Esophagus muscularis mucosa (tissue), 4 donors: ENCODE measurements around the gene NEMP2. TPM values are rescaled to one million over a fixed set of nuclear protein-coding genes. Genes with fewer than 3 reads are reported as not detected.

ENCODE experiments used
- DNase-seq: peaks from one replicate; pipeline ENCODE4 v3.0.0-alpha.2; 2017; ENCODE audit errors: extremely low spot score
- H3K27ac ChIP-seq, 4 donors: fragments of 200-600 bp; sonication (generic); replicated peaks in 1 of 4; 1 replicate in 3 of 4; 2 replicates in 1 of 4; pipeline ENCODE4 v1.5.1; 2016 to 2019; ENCODE audit warnings: mild to moderate bottlenecking in 1 of 4
- H3K27me3 ChIP-seq, 4 donors: fragments of 200-600 bp; sonication (generic); one replicate each; pipeline versions ENCODE4 v1.5.1 to v1.6.0; 2016 to 2019
- H3K36me3 ChIP-seq, 4 donors: fragments of 200-600 bp; sonication (generic); one replicate each; pipeline ENCODE4 v1.5.1; 2016 to 2019
- H3K4me1 ChIP-seq, 4 donors: fragments of 200-600 bp; sonication (generic); one replicate each; pipeline ENCODE4 v1.5.1; 2016 to 2019
- H3K4me3 ChIP-seq, 4 donors: fragments of 200-600 bp; sonication (generic); 1 replicate in 2 of 4; 2 replicates in 2 of 4; pipeline ENCODE4 v1.5.1; 2016 to 2019; ENCODE audit warnings: mild to moderate bottlenecking in 4 of 4, moderate library complexity in 1 of 4
- H3K9me3 ChIP-seq, 4 donors: fragments of 200-600 bp; sonication (generic); 1 replicate in 3 of 4; 2 replicates in 1 of 4; pipeline ENCODE4 v1.5.1; 2016 to 2019
- EP300 ChIP-seq: sonication (generic); formaldehyde crosslinking; IDR thresholded peaks from one replicate; pipeline ENCODE4 v1.6.1; 2017; ENCODE audit warnings: antibody characterized with exemption
- POLR2A ChIP-seq: fragments of 450-650 bp; IDR thresholded peaks from one replicate; pipeline ENCODE4 v1.6.1; 2017; ENCODE audit warnings: antibody characterized with exemption, moderate library complexity, mild to moderate bottlenecking, low read depth
- POLR2AphosphoS5 ChIP-seq, 2 donors: sonication (generic); formaldehyde crosslinking; IDR thresholded peaks; one replicate each; pipeline ENCODE4 v1.6.1; 2017; ENCODE audit warnings: antibody characterized with exemption in 2 of 2
- WGBS: methylation state at CpG from one replicate; pipeline ENCODE4 v1.1.5; 2018; 5-methylcytosine and 5-hydroxymethylcytosine counted together
- intact Hi-C: fragments of 100-400 bp; cut with DNase I; formaldehyde crosslinking; loops from one replicate; pipeline ENCODE4 v1.15.1; 2023
- total RNA-seq, 4 donors: library from RNA; depleted of rRNA; stranded (reverse); fragments of >200 nt; gene quantifications; one replicate each; pipeline versions ENCODE4 v1.1.0 to v1.2.1, GENCODE V29; 2016
- TF ChIP-seq, protein P1 (sequence below), 3 experiments: fragments of 200-600 bp in 2 of 3; fragments of 450-650 bp in 1 of 3; sonication (generic) in 2 of 3; IDR thresholded peaks; one replicate each; pipeline ENCODE4 v1.5.1; 2017 to 2019; ENCODE audit warnings: antibody characterized with exemption in 3 of 3, mild to moderate bottlenecking in 2 of 3, moderate library complexity in 1 of 3

NEMP2 gene
- total RNA-seq, 4 donors from 2014 or later, result 2.5 to 5.7 (median 4.3) TPM

GRCh38 chr2:190533175-190533967 lies 1.2 kb downstream of the NEMP2 start:
- 55% methylated on average over 10 of the region's 10 CpGs for WGBS
- H3K4me3 ChIP-seq, result peak overlapping the region; percentile 75 to 84 (median 82)
- peaks cover 0 to 9% (median 0%) of the 10 kb centered on the region in 4 donors for H3K9me3 ChIP-seq
- no peaks in the 10 kb centered on the region for H3K36me3 ChIP-seq
- peak overlapping the region; percentile 96 to 98 (median 98) for H3K27ac ChIP-seq
- H3K27me3 ChIP-seq, result no peaks in the 10 kb centered on the region
- intact Hi-C loops, result no loop called here
- DNase-seq, result no peak
- H3K4me1 ChIP-seq, result peaks cover 16 to 51% (median 28%) of the 10 kb centered on the region in 4 donors
- TF ChIP-seq, protein P1, sequence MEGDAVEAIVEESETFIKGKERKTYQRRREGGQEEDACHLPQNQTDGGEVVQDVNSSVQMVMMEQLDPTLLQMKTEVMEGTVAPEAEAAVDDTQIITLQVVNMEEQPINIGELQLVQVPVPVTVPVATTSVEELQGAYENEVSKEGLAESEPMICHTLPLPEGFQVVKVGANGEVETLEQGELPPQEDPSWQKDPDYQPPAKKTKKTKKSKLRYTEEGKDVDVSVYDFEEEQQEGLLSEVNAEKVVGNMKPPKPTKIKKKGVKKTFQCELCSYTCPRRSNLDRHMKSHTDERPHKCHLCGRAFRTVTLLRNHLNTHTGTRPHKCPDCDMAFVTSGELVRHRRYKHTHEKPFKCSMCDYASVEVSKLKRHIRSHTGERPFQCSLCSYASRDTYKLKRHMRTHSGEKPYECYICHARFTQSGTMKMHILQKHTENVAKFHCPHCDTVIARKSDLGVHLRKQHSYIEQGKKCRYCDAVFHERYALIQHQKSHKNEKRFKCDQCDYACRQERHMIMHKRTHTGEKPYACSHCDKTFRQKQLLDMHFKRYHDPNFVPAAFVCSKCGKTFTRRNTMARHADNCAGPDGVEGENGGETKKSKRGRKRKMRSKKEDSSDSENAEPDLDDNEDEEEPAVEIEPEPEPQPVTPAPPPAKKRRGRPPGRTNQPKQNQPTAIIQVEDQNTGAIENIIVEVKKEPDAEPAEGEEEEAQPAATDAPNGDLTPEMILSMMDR (IDR thresholded peaks at IDR 0.05), result no peak
- TF ChIP-seq EP300, result no peak
- no peak for TF ChIP-seq POLR2A
- TF ChIP-seq POLR2AphosphoS5 (IDR thresholded peaks at IDR 0.05), result no peak

DNA sequence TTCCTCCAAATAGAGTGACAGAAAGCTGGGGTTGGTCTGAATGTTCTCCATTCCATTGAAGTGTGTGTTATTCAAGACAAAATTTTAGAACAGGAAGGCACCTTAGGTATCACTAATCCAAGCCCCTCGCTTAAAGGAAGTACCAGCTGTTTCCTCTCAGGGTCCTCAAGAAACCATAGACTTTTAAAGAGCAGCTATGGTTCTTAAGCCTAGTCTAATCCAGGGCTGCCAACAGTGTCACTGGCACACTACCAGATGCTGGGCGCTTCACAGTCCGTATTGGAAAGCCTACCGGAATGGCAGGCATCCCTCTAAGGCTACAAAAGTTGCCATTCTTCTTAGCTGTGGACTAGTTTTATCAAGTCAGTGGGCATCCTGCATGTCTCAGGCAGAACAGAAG lies 1.9 kb downstream of the NEMP2 start:
- no peaks in the 10 kb centered on the region for H3K36me3 ChIP-seq
- DNase-seq, result no peak
- 85% methylated on average over 4 of the region's 4 CpGs for WGBS
- no peak for TF ChIP-seq EP300
- TF ChIP-seq, protein P1 (IDR thresholded peaks at IDR 0.05), result no peak
- no peak for TF ChIP-seq POLR2AphosphoS5 (IDR thresholded peaks at IDR 0.05)
- no peak for TF ChIP-seq POLR2A
- H3K4me1 ChIP-seq, result peaks cover 16 to 53% (median 28%) of the 10 kb centered on the region in 4 donors
- intact Hi-C loops, result no loop called here
- no peaks in the 10 kb centered on the region for H3K27me3 ChIP-seq
- H3K27ac ChIP-seq, result peak overlapping the region in 2 of 4 donors; percentile 4 to 97
- peaks cover 0 to 1% (median 0%) of the 10 kb centered on the region in 4 donors for H3K9me3 ChIP-seq
- H3K4me3 ChIP-seq, result no peak overlapping the region

DNA sequence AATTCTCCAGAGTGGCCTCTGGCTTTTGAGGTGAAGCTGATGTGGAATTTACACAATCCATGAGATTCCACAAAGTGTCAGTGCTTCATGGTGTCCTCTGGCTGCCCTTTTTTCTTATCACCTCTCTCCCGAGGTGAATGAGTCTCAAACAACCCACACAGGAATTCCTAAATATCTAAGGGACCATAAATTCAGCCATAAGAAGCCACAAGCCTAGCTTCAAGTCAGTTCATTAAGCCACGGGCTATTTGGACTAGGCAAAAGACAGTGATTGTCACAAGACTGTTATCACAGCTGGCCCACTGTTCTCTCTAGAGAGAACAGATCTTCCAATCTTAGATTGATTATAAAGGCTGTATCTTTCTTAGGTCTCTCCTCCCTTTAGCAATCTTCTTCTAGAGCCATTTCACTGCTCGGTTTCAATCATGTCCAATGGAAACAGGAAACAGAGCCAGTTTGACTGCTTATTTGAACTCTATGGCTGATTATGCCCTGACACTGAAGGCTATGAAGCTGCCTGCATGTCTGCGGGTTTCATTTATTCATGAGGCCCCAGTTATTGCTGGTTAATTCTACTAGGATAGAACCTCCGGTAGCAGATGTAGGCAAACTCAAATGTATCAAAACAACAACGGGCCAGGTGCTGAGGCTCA lies 4.1 kb downstream of the NEMP2 start:
- Histone ChIP-seq H3K27me3 (no peaks in the 10 kb centered on the region), H3K4me3 (no peak overlapping the region), H3K4me1 (peaks cover 15 to 41% (median 19%) of the 10 kb centered on the region in 4 donors), H3K36me3 (no peaks in the 10 kb centered on the region), H3K27ac (no peak overlapping the region), H3K9me3 (no peaks in the 10 kb centered on the region)
- intact Hi-C loops, result no loop called here
- no peak for TF ChIP-seq EP300
- no peak for TF ChIP-seq POLR2AphosphoS5 (IDR thresholded peaks at IDR 0.05)
- WGBS, result 77% methylated on average over 6 of the region's 6 CpGs
- no peak for DNase-seq

GRCh38 chr2:190529486-190530247 lies 4.9 kb downstream of the NEMP2 start:
- no peak for TF ChIP-seq EP300
- no peak for TF ChIP-seq POLR2AphosphoS5 (IDR thresholded peaks at IDR 0.05)
- TF ChIP-seq, protein P1 (IDR thresholded peaks at IDR 0.05), result no peak
- TF ChIP-seq POLR2A, result no peak
- Histone ChIP-seq H3K9me3 (no peaks in the 10 kb centered on the region), H3K27me3 (no peaks in the 10 kb centered on the region), H3K4me3 (no peak overlapping the region), H3K27ac (no peak overlapping the region), H3K36me3 (peaks cover 0 to under 1% (median 0%) of the 10 kb centered on the region in 4 donors), H3K4me1 (peaks cover 11 to 39% (median 18%) of the 10 kb centered on the region in 4 donors)
- WGBS, result 66% methylated on average over 3 of the region's 3 CpGs
- intact Hi-C loops, result no loop called here
- DNase-seq, result no peak
